SK-N-SH (cell line): Measurements from ENCODE around the gene MASP1. TPM values are rescaled to one million over a fixed set of nuclear protein-coding genes. Genes with fewer than 3 reads are reported as not detected.

Source experiments
- CTCF ChIA-PET: fragments of 300-600, 350-600 bp; formaldehyde crosslinking; extraction: SDS; loops from one replicate; lab custom pipeline; 2021; lab: Yijun Ruan, JAX
- POLR2A ChIA-PET: fragments of 350-600 bp; sonication (Branson Sonifier 250); formaldehyde crosslinking; extraction: SDS; loops from one replicate; lab custom pipeline; 2020; ENCODE audit warnings: antibody characterized with exemption, inconsistent platforms; lab: Yijun Ruan, JAX
- DNase-seq: peaks from one replicate; pipeline ENCODE4 v3.0.0; 2012
- H2AFZ ChIP-seq: fragments of 200-600 bp; sonication (generic); 2 replicates; pipeline ENCODE4 v1.8.1; 2016; ENCODE audit warnings: antibody characterized with exemption, mild to moderate bottlenecking, low read depth
- H3F3A ChIP-seq: fragments of 200-600 bp; sonication (generic); replicated peaks from 2 replicates; pipeline ENCODE3; 2016; ENCODE audit warnings: antibody characterized with exemption, mild to moderate bottlenecking; ENCODE audit not compliant: insufficient read depth
- H3K27ac ChIP-seq, 2 experiments: fragments of 200-500 bp in 1 of 2; fragments of 200-600 bp in 1 of 2; sonication (Bioruptor generic) in 1 of 2; sonication (generic), shearing (Covaris generic) in 1 of 2; 2 replicates each; pipeline versions ENCODE4 v1.5.1 to v1.6.1; 2014 to 2016; ENCODE audit warnings: low read depth in 2 of 2, inconsistent platforms in 1 of 2, low read length in 1 of 2, mild to moderate bottlenecking in 1 of 2, mixed read lengths in 1 of 2
- H3K27me3 ChIP-seq: fragments of 200-600 bp; sonication (generic), shearing (Covaris generic); 2 replicates; pipeline ENCODE4 v1.6.1; 2016; ENCODE audit warnings: mixed run types; ENCODE audit not compliant: insufficient read depth
- H3K36me3 ChIP-seq, 2 experiments: fragments of 200-500 bp in 1 of 2; fragments of 200-600 bp in 1 of 2; sonication (Bioruptor generic) in 1 of 2; sonication (generic) in 1 of 2; replicated peaks in 1 of 2; 2 replicates each; pipeline versions ENCODE3 to v1.5.1; 2014 to 2016; ENCODE audit warnings: low read length in 1 of 2, mild to moderate bottlenecking in 1 of 2; ENCODE audit not compliant: insufficient read depth in 2 of 2, control insufficient read depth in 1 of 2
- H3K4me1 ChIP-seq, 2 experiments: fragments of 200-500 bp in 1 of 2; fragments of 200-600 bp in 1 of 2; sonication (Bioruptor generic) in 1 of 2; sonication (generic), shearing (Covaris generic) in 1 of 2; 2 replicates each; pipeline versions ENCODE4 v1.5.1 to v1.6.1; 2014 to 2016; ENCODE audit warnings: low read depth in 1 of 2, low read length in 1 of 2, mixed run types in 1 of 2; ENCODE audit not compliant: insufficient read depth in 2 of 2, control insufficient read depth in 1 of 2
- H3K4me2 ChIP-seq: fragments of 200-600 bp; sonication (generic), shearing (Covaris generic); 2 replicates; pipeline ENCODE4 v1.6.1; 2017; ENCODE audit warnings: mixed run types
- H3K4me3 ChIP-seq, 2 experiments: fragments of 200-500 bp in 1 of 2; fragments of 200-600 bp in 1 of 2; sonication (Bioruptor generic) in 1 of 2; sonication (generic), shearing (Covaris generic) in 1 of 2; 2 replicates each; pipeline versions ENCODE4 v1.5.1 to v1.8.1; 2014 to 2016; ENCODE audit warnings: low read depth in 2 of 2, inconsistent platforms in 1 of 2, low read length in 1 of 2, mild to moderate bottlenecking in 1 of 2, mixed read lengths in 1 of 2, moderate library complexity in 1 of 2
- H3K79me2 ChIP-seq: fragments of 200-600 bp; sonication (generic); 2 replicates; pipeline ENCODE4 v1.8.1; 2017; ENCODE audit warnings: mild to moderate bottlenecking; ENCODE audit not compliant: insufficient read depth
- H3K9ac ChIP-seq: fragments of 200-600 bp; sonication (generic); 2 replicates; pipeline ENCODE4 v1.6.1; 2017; ENCODE audit warnings: mixed run types
- H3K9me2 ChIP-seq: fragments of 200-600 bp; sonication (generic); 2 replicates; pipeline ENCODE4 v1.6.1; 2017; ENCODE audit warnings: mixed run types
- H3K9me3 ChIP-seq: fragments of 200-600 bp; sonication (generic); 2 replicates; pipeline ENCODE4 v1.6.1; 2017; ENCODE audit warnings: mixed run types, mild to moderate bottlenecking, moderate library complexity
- H4K20me1 ChIP-seq: fragments of 200-600 bp; sonication (generic); 2 replicates; pipeline ENCODE4 v1.6.1; 2017; ENCODE audit warnings: mild to moderate bottlenecking, mixed run types; ENCODE audit not compliant: insufficient read depth
- ELF1 ChIP-seq: IDR thresholded peaks from 2 replicates; pipeline ENCODE4 v1.4.0; 2012
- EZH2phosphoT487 ChIP-seq: fragments of 200-600 bp; sonication (generic); IDR thresholded peaks from 2 replicates; pipeline ENCODE4 v1.6.1; 2017; ENCODE audit warnings: low read depth, mixed run types, mild to moderate bottlenecking, antibody characterized with exemption, moderate library complexity, borderline replicate concordance
- FOSL2 ChIP-seq: IDR thresholded peaks from 2 replicates; pipeline ENCODE4 v1.4.0; 2012; ENCODE audit warnings: low read depth, mild to moderate bottlenecking, moderate library complexity, borderline replicate concordance
- GABPA ChIP-seq: IDR thresholded peaks from 2 replicates; pipeline ENCODE4 v1.4.0; 2012; ENCODE audit warnings: low read depth, mild to moderate bottlenecking
- GATA2 ChIP-seq: sonication (generic); formaldehyde crosslinking; IDR thresholded peaks from 2 replicates; pipeline ENCODE4 v1.5.0; 2020; ENCODE audit warnings: mild to moderate bottlenecking, missing genetic modification reagents
- MEF2A ChIP-seq: IDR thresholded peaks from 2 replicates; pipeline ENCODE4 v1.4.0; 2012; ENCODE audit warnings: low read depth, borderline replicate concordance
- NRF1 ChIP-seq: IDR thresholded peaks from 2 replicates; pipeline ENCODE4 v1.6.1; 2012; ENCODE audit warnings: low read depth, mild to moderate bottlenecking, low read length
- PBX3 ChIP-seq: IDR thresholded peaks from 2 replicates; pipeline ENCODE4; 2012
- POLR2AphosphoS5 ChIP-seq: IDR thresholded peaks from 2 replicates; pipeline ENCODE4 v1.6.1; 2012; ENCODE audit warnings: low read depth, low read length
- RAD21 ChIP-seq: IDR thresholded peaks from 2 replicates; pipeline ENCODE4 v1.6.1; 2012; ENCODE audit warnings: mild to moderate bottlenecking, low read length
- REST ChIP-seq: IDR thresholded peaks from 2 replicates; pipeline ENCODE4 v1.6.1; 2012; ENCODE audit warnings: mild to moderate bottlenecking, low read depth, low read length, moderate library complexity
- RXRA ChIP-seq: IDR thresholded peaks from 2 replicates; pipeline ENCODE4 v1.4.0; 2012; ENCODE audit warnings: low read depth, mild to moderate bottlenecking, borderline replicate concordance
- SMC3 ChIP-seq: IDR thresholded peaks from 2 replicates; pipeline ENCODE4 v1.6.1; 2012; ENCODE audit warnings: low read depth, low read length, improper control_type of control experiment
- TEAD4 ChIP-seq: IDR thresholded peaks from 2 replicates; pipeline ENCODE4 v1.4.0; 2012; ENCODE audit warnings: mild to moderate bottlenecking, borderline replicate concordance; ENCODE audit not compliant: insufficient read depth
- USF1 ChIP-seq: IDR thresholded peaks from 2 replicates; pipeline ENCODE4 v1.4.0; 2012; ENCODE audit warnings: low read depth, borderline replicate concordance
- YY1 ChIP-seq: IDR thresholded peaks from 2 replicates; pipeline ENCODE4 v1.4.0; 2012; ENCODE audit warnings: low read depth, mild to moderate bottlenecking
- WGBS: methylation state at CpG from one replicate; pipeline ENCODE4 v1.1.6; 2017; ENCODE audit warnings: low lambda C conversion rate; 5-methylcytosine and 5-hydroxymethylcytosine counted together
- polyA plus RNA-seq, 3 experiments: library from polyadenylated mRNA; depleted of rRNA; stranded (reverse); fragments of >200 nt; gene quantifications; 2 replicates each; pipeline ENCODE4 v1.2.3, GENCODE V29; 2012
- TF ChIP-seq, protein P1 (sequence below): IDR thresholded peaks from 2 replicates; pipeline ENCODE4 v1.4.0; 2012; ENCODE audit warnings: low read depth, borderline replicate concordance
- TF ChIP-seq, protein P2 (sequence below): fragments of 150-350 bp; IDR thresholded peaks from 2 replicates; pipeline ENCODE4 v1.6.1; 2016; ENCODE audit warnings: mild to moderate bottlenecking, low read depth, low read length

MASP1 gene
- polyA plus RNA-seq, 1 of the 3 experiments (the other 2 are of a cell fraction), result not detected

- DNase-seq, result no peak
- Histone ChIP-seq H2AFZ (no peak overlapping the region), H3F3A (no peaks in the 10 kb centered on the region), H3K27me3 (peaks cover 19% of the 10 kb centered on the region; the same call in 1 of the 2 replicates), H3K36me3 (no peaks in the 10 kb centered on the region), H3K4me3 (no peak overlapping the region), H3K4me1 (no peaks in the 10 kb centered on the region), H3K9me2 (no peaks in the 10 kb centered on the region)
- WGBS, result 3% methylated on average over 2 of the region's 4 CpGs
- CTCF ChIA-PET, result interaction anchor here (1.0 to 1.7 kb wide), 2 partner anchors 16 to 75 kb away, joined by 3 read pairs; no protein-coding TSS in a partner anchor
- TF ChIP-seq EZH2phosphoT487 (no peak), RXRA (no peak)
- TF ChIP-seq, protein P1, sequence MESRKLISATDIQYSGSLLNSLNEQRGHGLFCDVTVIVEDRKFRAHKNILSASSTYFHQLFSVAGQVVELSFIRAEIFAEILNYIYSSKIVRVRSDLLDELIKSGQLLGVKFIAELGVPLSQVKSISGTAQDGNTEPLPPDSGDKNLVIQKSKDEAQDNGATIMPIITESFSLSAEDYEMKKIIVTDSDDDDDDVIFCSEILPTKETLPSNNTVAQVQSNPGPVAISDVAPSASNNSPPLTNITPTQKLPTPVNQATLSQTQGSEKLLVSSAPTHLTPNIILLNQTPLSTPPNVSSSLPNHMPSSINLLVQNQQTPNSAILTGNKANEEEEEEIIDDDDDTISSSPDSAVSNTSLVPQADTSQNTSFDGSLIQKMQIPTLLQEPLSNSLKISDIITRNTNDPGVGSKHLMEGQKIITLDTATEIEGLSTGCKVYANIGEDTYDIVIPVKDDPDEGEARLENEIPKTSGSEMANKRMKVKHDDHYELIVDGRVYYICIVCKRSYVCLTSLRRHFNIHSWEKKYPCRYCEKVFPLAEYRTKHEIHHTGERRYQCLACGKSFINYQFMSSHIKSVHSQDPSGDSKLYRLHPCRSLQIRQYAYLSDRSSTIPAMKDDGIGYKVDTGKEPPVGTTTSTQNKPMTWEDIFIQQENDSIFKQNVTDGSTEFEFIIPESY, result no peak
- TF ChIP-seq, protein P2, sequence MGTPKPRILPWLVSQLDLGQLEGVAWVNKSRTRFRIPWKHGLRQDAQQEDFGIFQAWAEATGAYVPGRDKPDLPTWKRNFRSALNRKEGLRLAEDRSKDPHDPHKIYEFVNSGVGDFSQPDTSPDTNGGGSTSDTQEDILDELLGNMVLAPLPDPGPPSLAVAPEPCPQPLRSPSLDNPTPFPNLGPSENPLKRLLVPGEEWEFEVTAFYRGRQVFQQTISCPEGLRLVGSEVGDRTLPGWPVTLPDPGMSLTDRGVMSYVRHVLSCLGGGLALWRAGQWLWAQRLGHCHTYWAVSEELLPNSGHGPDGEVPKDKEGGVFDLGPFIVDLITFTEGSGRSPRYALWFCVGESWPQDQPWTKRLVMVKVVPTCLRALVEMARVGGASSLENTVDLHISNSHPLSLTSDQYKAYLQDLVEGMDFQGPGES, result no peak
- TF ChIP-seq, all 33 proteins: peak for 0
- Histone ChIP-seq H3K79me2 (no peaks in the 10 kb centered on the region), H4K20me1 (no peaks in the 10 kb centered on the region), H3K4me2 (no peak overlapping the region), H3K27ac (no peak overlapping the region), H3K9me3 (no peaks in the 10 kb centered on the region), H3K9ac (no peak overlapping the region)
- POLR2A ChIA-PET, result no interaction called here
These were observed 48.6 kb downstream of the MASP1 start for GRCh38 chr3:187242900-187243299.

- Histone ChIP-seq H3K4me1 (no peaks in the 10 kb centered on the region), H3K9me3 (no peaks in the 10 kb centered on the region), H3K4me2 (no peak overlapping the region), H2AFZ (no peak overlapping the region), H3K9me2 (no peaks in the 10 kb centered on the region), H3K9ac (no peak overlapping the region), H3K4me3 (no peak overlapping the region), H3K79me2 (no peaks in the 10 kb centered on the region), H3K27ac (no peak overlapping the region), H3F3A (no peaks in the 10 kb centered on the region), H3K27me3 (peaks cover 19% of the 10 kb centered on the region; the same call in 1 of the 2 replicates), H4K20me1 (no peaks in the 10 kb centered on the region), H3K36me3 (no peaks in the 10 kb centered on the region)
- ChIA-PET CTCF (interaction anchor here (1.7 kb wide), 1 partner anchor 76 kb away, joined by 3 read pairs; no protein-coding TSS in a partner anchor), POLR2A (no interaction called here)
- WGBS, result 7% methylated on average over 4 of the region's 5 CpGs
- no peak for DNase-seq
- TF ChIP-seq GABPA, result no peak
- no peak for TF ChIP-seq SMC3
- TF ChIP-seq PBX3, result no peak
- no peak for TF ChIP-seq GATA2 (CRISPR knock-in tag)
- TF ChIP-seq FOSL2, result no peak
- TF ChIP-seq RXRA, result no peak
- no peak for TF ChIP-seq RAD21
- TF ChIP-seq REST, result no peak
- TF ChIP-seq, protein P2, result no peak
- TF ChIP-seq NRF1, result no peak
- no peak for TF ChIP-seq YY1
- no peak for TF ChIP-seq TEAD4
- no peak for TF ChIP-seq MEF2A
- no peak for TF ChIP-seq POLR2AphosphoS5
- no peak for TF ChIP-seq ELF1
- TF ChIP-seq USF1, result no peak
These were observed 49.1 kb downstream of the MASP1 start for GRCh38 chr3:187242435-187242834.
